ENCODE data around the gene LRRC4C.

DNA sequence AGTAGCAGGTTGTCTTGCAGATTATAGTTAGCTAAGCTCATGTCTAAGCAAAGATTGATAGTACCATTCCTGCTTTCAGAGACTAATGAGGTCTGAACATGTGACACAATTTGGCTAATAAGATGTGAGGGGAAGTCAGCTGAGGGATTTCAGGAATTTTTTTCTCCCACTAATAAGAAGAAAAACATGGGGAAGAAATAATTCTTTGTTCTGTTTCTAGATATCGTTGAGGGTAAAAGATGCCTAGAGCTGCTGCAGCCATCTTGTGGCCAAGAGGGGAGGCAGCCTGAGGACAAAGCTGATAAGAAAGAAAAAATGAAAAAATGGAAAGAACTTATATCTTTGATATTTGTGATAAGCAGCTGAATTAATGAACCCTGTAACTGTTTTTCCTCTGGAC lies 1334.4 kb downstream of the LRRC4C start:
- no peak for TF ChIP-seq POLR2A (IDR thresholded peaks at IDR 0.05; ENCODE audit: low read depth, low read length)
- no peak for TF ChIP-seq POLR2AphosphoS5 (IDR thresholded peaks at IDR 0.05; ENCODE audit: low read depth, low read length)
- no peak for TF ChIP-seq TAF1 (IDR thresholded peaks at IDR 0.05; ENCODE audit: borderline replicate concordance, low read depth, low read length)

All from GM12892 (cell line).